K562 (cell line): Measurements from ENCODE around the gene MTCH2. TPM values are rescaled to one million over a fixed set of nuclear protein-coding genes. Genes with fewer than 3 reads are reported as not detected.
"Not testable (repeated sequence)": the region's sequence is repeated elsewhere in the genome, so short reads cannot be mapped to it uniquely, and the experiment has no call there.

Source experiments
- ATAC-seq: fragments of 200-7000 bp; cut with Tn5 transposase; 3 replicates; pipeline ENCODE4 v1.9.1; 2020; ENCODE audit warnings: moderate library complexity
- BruUV-seq: library from RNA; stranded (reverse); fragments of 400-500 nt; replicated peaks from 2 replicates; lab custom pipeline; 2021; lab: Mats Ljungman, UMichigan
- CTCF ChIA-PET: fragments of 300-600 bp; formaldehyde crosslinking; extraction: SDS; loops from one replicate; lab custom pipeline; 2021; ENCODE audit warnings: low intra/inter-chr PET ratio; lab: Yijun Ruan, JAX
- POLR2A ChIA-PET: fragments of 300-600, 350-650 bp; sonication (Branson Sonifier 250); formaldehyde crosslinking; extraction: SDS; loops from one replicate; lab custom pipeline; 2021; ENCODE audit warnings: antibody characterized with exemption, inconsistent platforms; lab: Yijun Ruan, JAX
- DNase-seq, 4 experiments: peaks; one replicate each; pipeline versions ENCODE4 v3.0.0 to v3.0.0-alpha.2; 2011 to 2018; ENCODE audit warnings: low spot score in 3 of 4, mixed read lengths in 3 of 4; ENCODE audit errors: extremely low read depth in 1 of 4
- FAIRE-seq: peaks from 2 replicates; lab custom pipeline; 2011; peaks lifted over from hg19 to GRCh38; lab: Jason Lieb, UNC
- H2AFZ ChIP-seq: 2 replicates; pipeline ENCODE4 v1.6.0; 2011; ENCODE audit warnings: low read depth, low read length, control low read depth, inconsistent platforms
- H3K27ac ChIP-seq: fragments of 200-600 bp; 3 replicates; pipeline ENCODE4 v1.8.0; 2011; ENCODE audit warnings: low read depth, mild to moderate bottlenecking, control low read depth, inconsistent platforms, low read length, moderate library complexity, mixed read lengths; ENCODE audit errors: extremely low read depth
- H3K27me3 ChIP-seq, 2 experiments: fragments of 300-600 bp in 1 of 2; 2 replicates in 1 of 2; 3 replicates in 1 of 2; pipeline versions ENCODE4 v1.6.0 to v1.8.0; 2011; ENCODE audit warnings: inconsistent platforms in 2 of 2, low read length in 2 of 2, mild to moderate bottlenecking in 1 of 2, mixed read lengths in 1 of 2, moderate library complexity in 1 of 2; ENCODE audit not compliant: control insufficient read depth in 2 of 2, insufficient read depth in 2 of 2
- H3K36me3 ChIP-seq: fragments of 300-600 bp; 3 replicates; pipeline ENCODE4 v1.8.0; 2011; ENCODE audit warnings: mild to moderate bottlenecking, low read length, inconsistent platforms; ENCODE audit not compliant: control insufficient read depth, insufficient read depth
- H3K4me1 ChIP-seq, 2 experiments: fragments of 200-600 bp in 1 of 2; replicated peaks in 1 of 2; 2 replicates in 1 of 2; 3 replicates in 1 of 2; pipeline versions ENCODE4 v1.5.1 to v1.8.0; 2011; ENCODE audit warnings: inconsistent platforms in 2 of 2, low read length in 2 of 2, mild to moderate bottlenecking in 1 of 2, mixed read lengths in 1 of 2, moderate library complexity in 1 of 2; ENCODE audit not compliant: control insufficient read depth in 2 of 2, insufficient read depth in 2 of 2
- H3K4me2 ChIP-seq: 2 replicates; pipeline ENCODE4 v1.6.1; 2011; ENCODE audit warnings: low read length, control low read depth, inconsistent platforms, mixed read lengths; ENCODE audit not compliant: insufficient read depth
- H3K4me3 ChIP-seq: fragments of 200-600 bp; sonication (generic), shearing (Covaris generic); 2 replicates; pipeline ENCODE4 v1.5.1; 2016; ENCODE audit warnings: control low read depth, inconsistent platforms
- H3K79me2 ChIP-seq: fragments of 200-600 bp; 3 replicates; pipeline ENCODE4 v1.8.0; 2011; ENCODE audit warnings: low read length, inconsistent platforms; ENCODE audit not compliant: control insufficient read depth, insufficient read depth
- H3K9ac ChIP-seq, 2 experiments: 2 replicates each; pipeline versions ENCODE4 v1.6.0 to v1.6.1; 2011; ENCODE audit warnings: low read depth in 2 of 2, low read length in 2 of 2, control low read depth in 1 of 2, inconsistent platforms in 1 of 2, mild to moderate bottlenecking in 1 of 2, mixed read lengths in 1 of 2; ENCODE audit not compliant: insufficient read depth in 1 of 2
- H3K9me1 ChIP-seq: one replicate; pipeline ENCODE4 v1.6.0; 2011; ENCODE audit warnings: inconsistent platforms, mild to moderate bottlenecking, low read length, moderate library complexity; ENCODE audit not compliant: control insufficient read depth, insufficient read depth
- H3K9me3 ChIP-seq: replicated peaks from 2 replicates; pipeline ENCODE4 v1.5.1; 2011; ENCODE audit warnings: low read depth, low read length, inconsistent platforms; ENCODE audit not compliant: control insufficient read depth, insufficient read depth
- H4K20me1 ChIP-seq: replicated peaks from 2 replicates; pipeline ENCODE4 v1.6.1; 2011; ENCODE audit warnings: low read length, inconsistent platforms, mixed read lengths; ENCODE audit not compliant: control insufficient read depth, insufficient read depth
- KDM1A ChIP-seq, 2 experiments: fragments of 450-650 bp; IDR thresholded peaks; 2 replicates each; pipeline ENCODE4 v1.6.1; 2016; ENCODE audit warnings: mild to moderate bottlenecking in 2 of 2
- MAZ ChIP-seq, 2 experiments: fragments of 450-650 bp in 1 of 2; sonication (generic) in 1 of 2; formaldehyde crosslinking; IDR thresholded peaks in 1 of 2; conservative IDR thresholded peaks in 1 of 2; 2 replicates each; pipeline versions ENCODE4 v1.4.0 to v1.5.0; 2020; ENCODE audit warnings: mild to moderate bottlenecking in 1 of 2, missing genetic modification reagents in 1 of 2
- PHF21A ChIP-seq: fragments of 450-650 bp; IDR thresholded peaks from 2 replicates; pipeline ENCODE4 v1.6.1; 2017; ENCODE audit warnings: low read depth, borderline replicate concordance
- PTRF ChIP-seq: fragments of 450-650 bp; IDR thresholded peaks from 2 replicates; pipeline ENCODE4 v1.6.1; 2016; ENCODE audit warnings: mild to moderate bottlenecking, missing genetic modification characterization, missing compliant biosample characterization
- WGBS: fragments of 100-300 bp; shearing (Covaris generic); methylation state at CpG from one replicate; pipeline ENCODE4 v1.1.6; 2016; ENCODE audit warnings: low coverage, mixed read lengths; ENCODE audit not compliant: insufficient coverage; ENCODE audit errors: missing lambda C conversion rate; 5-methylcytosine and 5-hydroxymethylcytosine counted together
- in situ Hi-C: fragments of 300-500 bp; cut with MboI; formaldehyde crosslinking; loops from 4 replicates; pipeline ENCODE4 v1.15.0; 2018; ENCODE audit warnings: inconsistent platforms, mixed read lengths
- intact Hi-C: fragments of 100-400 bp; cut with micrococcal nuclease; formaldehyde crosslinking; loops from 2 replicates; pipeline ENCODE4 v1.14.2; 2022
- polyA plus RNA-seq, 8 experiments: library from polyadenylated mRNA; depleted of rRNA in 4 of 8; stranded (reverse) in 5 of 8; unstranded in 3 of 8; fragments of >200 nt; fragmentation: Nextera tagmentation in 2 of 8; fragmentation: Illumina TruSeq in 1 of 8; extraction: Ambion mirVana in 2 of 8; extraction: Trizol in 1 of 8; gene quantifications; 2 replicates each; pipeline versions ENCODE4 v1.2.1 to v1.2.3, GENCODE V29; 2011 to 2014; ENCODE audit warnings: inconsistent platforms in 1 of 8, missing spikeins in 1 of 8
- total RNA-seq, 7 experiments: library from RNA; depleted of rRNA in 6 of 7; stranded (reverse); fragments of >200 nt in 6 of 7; fragmentation: Illumina TruSeq in 2 of 7; extraction: Trizol in 2 of 7; gene quantifications; 2 replicates each; pipeline versions ENCODE4 v1.2.1 to v1.2.3, GENCODE V29; 2011 to 2021; ENCODE audit warnings: low replicate concordance in 1 of 7

MTCH2 gene
- total and polyA plus RNA-seq, 9 of the 15 experiments (the other 6 are each of a cell fraction or from before 2014, with no cell fraction given), result 95.4 to 620 (median 198) TPM

GRCh38 chr11:47664936-47665335, 22.6 kb upstream of the MTCH2 start:
- CTCF ChIA-PET, H3K9me3 ChIP-seq, BruUV-seq, H3K4me1 ChIP-seq, H3K36me3 ChIP-seq, H3K4me3 ChIP-seq, H3K27me3 ChIP-seq, in situ Hi-C loops, H3K79me2 ChIP-seq, H3K27ac ChIP-seq, H4K20me1 ChIP-seq, H3K9ac ChIP-seq, DNase-seq, ATAC-seq, H3K4me2 ChIP-seq, H2AFZ ChIP-seq, H3K9me1 ChIP-seq, intact Hi-C loops, FAIRE-seq: not testable (repeated sequence)
- POLR2A ChIA-PET, result interaction anchor here (0.6 to 0.7 kb wide), 2 partner anchors 13 to 109 kb away, joined by 3 to 5 read pairs; no protein-coding TSS in a partner anchor
- WGBS, result 47% methylated on average over 4 of the region's 4 CpGs
- TF ChIP-seq PHF21A (0 out of 2 replicates have a peak, but pooled peaks have one; percentile 44), KDM1A (IDR thresholded peaks at IDR 0.05) (peak; percentile 57 to 68; a peak in 3 of 4 replicates)

GRCh38 chr11:47661245-47661644, 18.9 kb upstream of the MTCH2 start:
- Histone ChIP-seq H3K9me1 (no peaks in the 10 kb centered on the region), H3K9me3 (no peaks in the 10 kb centered on the region), H3K36me3 (no peaks in the 10 kb centered on the region), H3K4me2 (no peak overlapping the region), H4K20me1 (no peaks in the 10 kb centered on the region)
- TF ChIP-seq PTRF (tag) (no peak), MAZ (CRISPR knock-in tag; conservative IDR thresholded peaks at IDR 0.05 in 1 of 2, IDR thresholded peaks at IDR 0.05 in 1 of 2) (no peak)
- TF ChIP-seq, all 486 proteins: peak for 0
- DNase-seq (no peak), FAIRE-seq (no peak), ATAC-seq (no peak)
- CTCF ChIA-PET, result no interaction called here
- BruUV-seq, result no TSS peak
- H3K27me3 ChIP-seq, result no peaks in the 10 kb centered on the region
- H3K4me3 ChIP-seq, result no peak overlapping the region
- WGBS, result 92% methylated on average over 2 of the region's 2 CpGs
- no peaks in the 10 kb centered on the region for H3K79me2 ChIP-seq
- in situ Hi-C loops, result no loop called here
- H3K4me1 ChIP-seq, result no peaks in the 10 kb centered on the region
- POLR2A ChIA-PET, result interaction anchor here (0.6 to 1.1 kb wide), 2 partner anchors 9 to 74 kb away, joined by 3 read pairs; no protein-coding TSS in a partner anchor
- no peak overlapping the region for H3K27ac ChIP-seq
- intact Hi-C loops, result no loop called here
- H3K9ac ChIP-seq, result no peak overlapping the region
- H2AFZ ChIP-seq, result no peak overlapping the region
